Activated CD8-positive, alpha-beta T cell treated with anti-CD3 and anti-CD28 coated beads, Interleukin-2, amount 10 ng/mL, durations not matched to agents 7 days and 5 days (primary cell): ENCODE measurements around the gene HOXA7. TPM values are rescaled to one million over a fixed set of nuclear protein-coding genes. Genes with fewer than 3 reads are reported as not detected.

Source experiments
- ATAC-seq: fragments of 150-1000 bp; cut with Tn5 transposase; one replicate; pipeline ENCODE4 v1.10.0; 2021; ENCODE audit warnings: moderate library complexity
- CTCF ChIA-PET: fragments of 350-600 bp; sonication (Branson Sonifier 250); formaldehyde crosslinking; loops from one replicate; lab custom pipeline; 2021; ENCODE audit warnings: antibody characterized with exemption; lab: Charles Lee
- POLR2A ChIA-PET: fragments of 350-600 bp; sonication (Branson Sonifier 250); formaldehyde crosslinking; loops from one replicate; lab custom pipeline; 2021; ENCODE audit warnings: antibody characterized with exemption; lab: Charles Lee
- DNase-seq: peaks from one replicate; pipeline ENCODE4 v3.0.0-alpha.2; 2020
- H3K27ac Mint-ChIP-seq: one replicate; pipeline ENCODE4 v1.8.0; 2021; ENCODE audit warnings: mild to moderate bottlenecking, mixed read lengths
- H3K27me3 Mint-ChIP-seq: one replicate; pipeline ENCODE4 v1.8.0; 2021; ENCODE audit warnings: low read depth, mixed read lengths
- H3K36me3 Mint-ChIP-seq: one replicate; pipeline ENCODE4 v1.8.0; 2021; ENCODE audit warnings: low read depth, mixed read lengths
- H3K4me1 Mint-ChIP-seq: one replicate; pipeline ENCODE4 v1.8.0; 2021; ENCODE audit warnings: low read depth, mixed read lengths
- H3K4me3 Mint-ChIP-seq: one replicate; pipeline ENCODE4 v1.8.0; 2021; ENCODE audit warnings: mild to moderate bottlenecking, mixed read lengths
- H3K9me3 Mint-ChIP-seq: one replicate; pipeline ENCODE4 v1.8.0; 2022; ENCODE audit warnings: mixed read lengths; ENCODE audit not compliant: insufficient read depth
- total RNA-seq, 2 experiments: library from RNA; stranded (reverse); gene quantifications; one replicate each; pipeline ENCODE4 v1.2.3, GENCODE V29; 2021

Gene HOXA7
- total RNA-seq, 2 experiments from 2014 or later = not detected

DNA sequence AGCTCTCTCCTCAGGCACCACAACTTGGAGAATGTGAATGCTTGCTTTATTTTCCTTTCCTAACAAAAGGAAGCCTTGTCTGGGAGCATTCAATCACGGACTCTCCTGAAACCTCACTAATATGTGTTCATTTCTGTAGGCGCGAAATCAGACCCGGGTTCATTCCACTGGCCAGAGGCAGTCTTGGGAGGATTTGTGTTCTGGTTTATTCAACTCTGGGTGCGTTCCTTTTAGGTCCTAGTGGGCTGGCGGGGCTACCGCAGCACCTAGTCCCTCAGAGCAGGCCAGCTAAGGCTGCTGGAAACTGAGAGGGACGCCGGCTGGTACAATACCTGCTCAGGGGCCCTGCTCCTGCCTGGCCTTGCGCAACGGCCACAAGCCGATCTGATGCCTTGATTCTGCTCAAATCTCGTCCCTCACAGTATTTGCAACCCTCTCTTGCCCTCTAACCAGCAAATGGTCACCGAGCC is 33.4 kb downstream of the HOXA7 start:
- DNase-seq (no peak), ATAC-seq (no peak)
- peaks cover 21% of the 10 kb centered on the region for H3K27me3 Mint-ChIP-seq
- POLR2A ChIA-PET = no interaction called here
- H3K36me3 Mint-ChIP-seq = no peaks in the 10 kb centered on the region
- H3K9me3 Mint-ChIP-seq = no peaks in the 10 kb centered on the region
- H3K4me1 Mint-ChIP-seq = peaks cover 2% of the 10 kb centered on the region
- CTCF ChIA-PET = no interaction called here
- H3K4me3 Mint-ChIP-seq = no peak overlapping the region
- no peak overlapping the region for H3K27ac Mint-ChIP-seq

DNA sequence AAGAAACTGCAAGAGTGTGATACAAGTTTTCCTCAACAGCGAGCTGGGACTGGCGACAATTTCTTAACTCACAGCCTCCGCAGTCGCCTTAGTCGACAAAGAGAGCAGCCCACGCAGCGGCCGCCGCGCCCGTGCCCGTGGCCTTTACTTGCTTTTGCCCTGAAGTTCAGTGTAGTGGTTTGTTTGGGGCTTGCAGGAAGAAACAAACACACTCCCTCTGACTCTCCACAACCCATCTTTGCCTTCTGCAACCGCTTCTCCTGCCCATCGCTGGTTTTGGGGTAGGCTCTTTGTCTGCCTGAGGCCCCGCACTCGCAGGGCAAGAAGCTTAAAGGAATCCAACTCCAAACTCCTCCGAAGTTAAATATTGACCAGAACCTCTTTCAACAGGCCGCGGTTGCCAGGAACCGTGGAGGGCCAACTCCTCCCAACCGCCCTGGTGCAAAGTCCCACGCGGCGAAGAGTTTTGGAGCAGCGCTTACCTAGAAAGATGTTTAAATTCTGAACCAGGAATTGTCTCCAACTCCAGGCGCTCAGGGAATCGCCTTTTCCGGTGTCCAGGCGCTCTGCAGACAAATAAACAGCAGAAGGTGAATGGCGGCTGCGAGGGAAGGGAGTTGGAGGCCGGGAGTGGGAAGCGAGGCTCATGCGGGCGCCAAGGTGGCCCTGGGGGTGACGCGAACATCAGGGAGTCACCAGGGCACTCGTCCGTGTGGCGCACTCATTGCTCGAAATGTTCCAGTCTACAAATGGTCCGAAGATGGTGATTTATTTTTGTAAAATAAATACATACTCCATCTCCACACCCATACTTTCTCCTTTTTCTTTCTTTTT is 34.2 kb downstream of the HOXA7 start:
- no peak overlapping the region for H3K4me3 Mint-ChIP-seq
- ATAC-seq (no peak), DNase-seq (no peak)
- ChIA-PET CTCF (no interaction called here), POLR2A (interaction anchor here (1.3 kb wide), 1 partner anchor 8 kb away, joined by 3 read pairs; the partner anchor contains the start of gene HOXA4)
- H3K9me3 Mint-ChIP-seq = no peaks in the 10 kb centered on the region
- no peaks in the 10 kb centered on the region for H3K36me3 Mint-ChIP-seq
- H3K4me1 Mint-ChIP-seq = peaks cover 2% of the 10 kb centered on the region
- H3K27ac Mint-ChIP-seq = no peak overlapping the region
- peaks cover 14% of the 10 kb centered on the region for H3K27me3 Mint-ChIP-seq

DNA sequence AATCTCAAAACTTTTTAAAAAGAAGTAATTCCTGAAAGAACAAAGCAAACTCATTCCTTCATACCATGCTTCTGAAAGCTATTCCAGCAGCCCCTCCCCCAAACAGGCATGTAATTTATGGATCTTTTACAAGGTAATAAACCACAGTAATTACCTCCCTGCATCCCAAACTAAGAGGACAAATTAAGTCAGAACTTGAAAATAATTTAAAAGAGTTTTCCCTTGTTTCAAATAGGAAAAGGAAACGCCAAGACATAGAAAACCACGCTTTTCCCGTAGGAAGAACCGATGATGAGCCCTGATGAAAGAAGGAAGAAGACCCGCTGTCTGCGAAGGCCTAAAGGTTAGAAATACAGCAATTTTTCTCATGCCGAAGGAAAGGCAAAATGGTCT is 34.8 kb downstream of the HOXA7 start:
- Mint-ChIP-seq H3K9me3 (no peaks in the 10 kb centered on the region), H3K4me1 (peaks cover 2% of the 10 kb centered on the region), H3K27ac (no peak overlapping the region), H3K27me3 (peaks cover 10% of the 10 kb centered on the region), H3K36me3 (no peaks in the 10 kb centered on the region), H3K4me3 (no peak overlapping the region)
- POLR2A ChIA-PET = interaction anchor here (1.3 kb wide), 1 partner anchor 9 kb away, joined by 3 read pairs; the partner anchor contains the start of gene HOXA4
- ATAC-seq (no peak), DNase-seq (no peak)
- CTCF ChIA-PET = no interaction called here

DNA sequence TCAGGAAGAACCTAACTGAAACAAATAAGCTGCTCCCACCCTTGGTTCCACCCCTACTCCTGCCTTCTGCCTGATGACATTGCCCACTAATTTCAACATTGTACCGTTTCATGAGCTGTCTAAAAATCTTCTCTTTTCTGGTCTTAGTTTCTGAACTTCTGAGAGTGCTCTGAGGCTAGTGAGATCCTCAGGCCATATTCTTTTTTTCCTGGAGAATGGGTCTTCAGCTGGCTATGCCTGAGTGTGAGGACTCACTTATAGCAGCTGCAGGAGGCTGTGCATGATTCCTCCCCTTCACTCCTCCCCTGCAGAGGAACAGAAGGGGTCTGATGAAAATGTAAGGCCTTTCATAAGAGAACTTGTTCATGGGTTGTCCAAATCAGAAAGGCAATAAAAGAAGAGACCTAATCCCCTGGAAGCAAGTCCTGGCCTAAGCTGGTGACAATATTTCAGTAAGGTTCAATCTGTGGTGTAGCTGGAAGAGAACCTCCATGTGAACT is 37.0 kb downstream of the HOXA7 start:
- H3K9me3 Mint-ChIP-seq = no peaks in the 10 kb centered on the region
- no peaks in the 10 kb centered on the region for H3K36me3 Mint-ChIP-seq
- peaks cover 2% of the 10 kb centered on the region for H3K4me1 Mint-ChIP-seq
- CTCF ChIA-PET = interaction anchor here (0.7 kb wide), 1 partner anchor 10 kb away, joined by 3 read pairs; no protein-coding TSS in a partner anchor
- no peak for DNase-seq
- H3K4me3 Mint-ChIP-seq = no peak overlapping the region
- POLR2A ChIA-PET = interaction anchor here (0.8 kb wide), 1 partner anchor 352 kb away, joined by 3 read pairs; no protein-coding TSS in a partner anchor
- no peaks in the 10 kb centered on the region for H3K27me3 Mint-ChIP-seq
- H3K27ac Mint-ChIP-seq = no peak overlapping the region
- no peak for ATAC-seq

DNA sequence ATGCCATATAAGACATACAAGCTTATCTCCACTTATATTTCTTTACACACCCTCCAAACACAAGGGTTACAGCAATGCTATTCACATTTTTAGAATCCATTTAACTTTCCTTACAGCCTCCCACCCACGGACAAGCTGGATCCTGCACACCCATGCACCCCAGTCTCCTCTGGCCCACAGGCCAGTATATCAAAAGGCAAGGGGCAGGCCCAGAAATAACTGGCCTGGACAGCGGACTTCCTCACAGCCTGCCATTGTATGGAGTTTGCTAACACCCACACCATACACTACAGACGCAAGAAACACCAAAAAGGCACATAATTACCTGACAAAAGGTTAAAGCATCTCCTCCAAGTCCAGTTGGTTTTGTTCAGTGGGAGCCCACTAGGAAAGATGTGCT is 37.9 kb downstream of the HOXA7 start:
- Mint-ChIP-seq H3K27ac (no peak overlapping the region), H3K36me3 (no peaks in the 10 kb centered on the region), H3K9me3 (no peaks in the 10 kb centered on the region), H3K27me3 (no peaks in the 10 kb centered on the region), H3K4me1 (peaks cover 2% of the 10 kb centered on the region), H3K4me3 (no peak overlapping the region)
- DNase-seq (no peak), ATAC-seq (no peak)
- ChIA-PET POLR2A (no interaction called here), CTCF (no interaction called here)

DNA sequence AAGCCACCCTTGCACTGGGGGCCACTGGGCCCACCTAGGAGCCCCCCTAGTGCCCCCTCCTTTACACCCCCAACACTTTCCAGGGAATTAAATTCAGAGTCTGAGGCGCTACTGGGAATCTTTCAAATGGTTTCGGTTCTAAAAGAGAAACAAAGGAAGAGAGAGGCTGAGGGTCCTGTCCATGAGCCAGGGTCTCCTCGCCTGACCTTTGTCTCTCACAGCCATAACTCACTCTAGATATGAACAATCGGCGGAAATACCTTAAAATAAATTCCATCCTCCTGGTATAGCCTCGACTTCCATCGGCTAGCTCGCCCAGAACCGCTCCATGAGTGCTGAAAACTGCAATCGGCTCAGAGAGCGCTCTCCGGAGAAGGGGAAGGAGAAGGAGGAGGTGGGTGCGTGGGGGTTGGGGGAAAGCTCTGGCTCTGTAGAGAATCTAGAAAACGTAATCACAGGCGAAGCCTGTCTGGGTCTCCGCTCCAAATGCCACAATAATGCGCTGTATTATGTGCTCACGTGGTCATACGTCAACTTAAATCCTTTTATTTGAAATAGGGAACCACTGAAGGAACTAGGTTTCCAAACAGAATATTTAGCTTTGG is 38.5 kb downstream of the HOXA7 start:
- no peaks in the 10 kb centered on the region for H3K36me3 Mint-ChIP-seq
- POLR2A ChIA-PET = no interaction called here
- DNase-seq (no peak), ATAC-seq (no peak)
- H3K4me1 Mint-ChIP-seq = peaks cover 2% of the 10 kb centered on the region
- H3K27ac Mint-ChIP-seq = no peak overlapping the region
- CTCF ChIA-PET = no interaction called here
- no peaks in the 10 kb centered on the region for H3K27me3 Mint-ChIP-seq
- no peaks in the 10 kb centered on the region for H3K9me3 Mint-ChIP-seq
- no peak overlapping the region for H3K4me3 Mint-ChIP-seq

DNA sequence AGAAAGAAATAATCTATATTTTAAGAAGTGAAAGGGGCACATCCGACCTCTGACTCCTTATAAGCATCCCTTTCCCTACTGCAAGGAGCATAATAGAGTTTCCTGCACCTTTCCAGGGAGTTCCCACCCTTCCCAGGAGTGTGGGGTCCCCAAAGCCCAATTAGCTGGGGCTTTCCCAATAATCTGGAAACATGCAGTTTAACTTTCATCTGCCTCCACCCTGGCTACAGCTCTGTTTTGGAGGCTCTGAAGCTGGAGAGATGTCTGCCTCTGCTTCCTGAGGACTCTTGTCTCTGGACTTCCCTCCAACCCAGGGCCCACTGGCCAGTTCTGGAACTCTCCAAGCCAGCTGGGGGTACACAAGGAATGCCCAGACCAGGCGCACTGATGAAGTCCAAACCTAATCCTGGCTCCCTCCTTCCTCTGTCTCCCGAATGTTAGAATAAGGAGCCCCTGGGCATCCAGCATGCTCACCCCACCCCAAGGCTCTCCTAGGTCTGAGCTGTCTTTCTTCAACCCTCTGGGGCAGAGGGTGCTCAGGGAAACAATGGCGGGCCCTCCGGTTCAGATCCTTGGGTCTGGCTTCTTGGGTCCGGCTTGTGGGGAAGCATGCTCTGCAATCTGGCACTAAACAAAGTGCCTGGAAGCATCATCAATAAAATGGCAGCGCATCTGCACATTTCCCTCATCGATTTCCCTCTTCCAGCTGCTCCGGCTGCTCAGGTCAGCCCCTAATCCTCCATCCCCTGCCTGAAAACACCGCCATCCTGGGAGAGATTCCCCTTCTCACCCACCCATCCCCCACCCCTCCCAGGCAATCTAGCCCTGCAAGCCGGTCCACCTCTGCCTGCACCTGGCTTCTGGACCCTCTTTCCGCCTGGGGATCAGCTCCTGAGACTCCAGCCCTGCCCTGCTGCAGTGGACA is 39.3 kb downstream of the HOXA7 start:
- ChIA-PET CTCF (no interaction called here), POLR2A (interaction anchor here (0.6 kb wide), 1 partner anchor 36 kb away, joined by 3 read pairs; no protein-coding TSS in a partner anchor)
- no peaks in the 10 kb centered on the region for H3K9me3 Mint-ChIP-seq
- H3K27me3 Mint-ChIP-seq = no peaks in the 10 kb centered on the region
- DNase-seq (no peak), ATAC-seq (no peak)
- H3K4me1 Mint-ChIP-seq = no peaks in the 10 kb centered on the region
- H3K27ac Mint-ChIP-seq = no peak overlapping the region
- H3K36me3 Mint-ChIP-seq = no peaks in the 10 kb centered on the region
- H3K4me3 Mint-ChIP-seq = no peak overlapping the region

DNA sequence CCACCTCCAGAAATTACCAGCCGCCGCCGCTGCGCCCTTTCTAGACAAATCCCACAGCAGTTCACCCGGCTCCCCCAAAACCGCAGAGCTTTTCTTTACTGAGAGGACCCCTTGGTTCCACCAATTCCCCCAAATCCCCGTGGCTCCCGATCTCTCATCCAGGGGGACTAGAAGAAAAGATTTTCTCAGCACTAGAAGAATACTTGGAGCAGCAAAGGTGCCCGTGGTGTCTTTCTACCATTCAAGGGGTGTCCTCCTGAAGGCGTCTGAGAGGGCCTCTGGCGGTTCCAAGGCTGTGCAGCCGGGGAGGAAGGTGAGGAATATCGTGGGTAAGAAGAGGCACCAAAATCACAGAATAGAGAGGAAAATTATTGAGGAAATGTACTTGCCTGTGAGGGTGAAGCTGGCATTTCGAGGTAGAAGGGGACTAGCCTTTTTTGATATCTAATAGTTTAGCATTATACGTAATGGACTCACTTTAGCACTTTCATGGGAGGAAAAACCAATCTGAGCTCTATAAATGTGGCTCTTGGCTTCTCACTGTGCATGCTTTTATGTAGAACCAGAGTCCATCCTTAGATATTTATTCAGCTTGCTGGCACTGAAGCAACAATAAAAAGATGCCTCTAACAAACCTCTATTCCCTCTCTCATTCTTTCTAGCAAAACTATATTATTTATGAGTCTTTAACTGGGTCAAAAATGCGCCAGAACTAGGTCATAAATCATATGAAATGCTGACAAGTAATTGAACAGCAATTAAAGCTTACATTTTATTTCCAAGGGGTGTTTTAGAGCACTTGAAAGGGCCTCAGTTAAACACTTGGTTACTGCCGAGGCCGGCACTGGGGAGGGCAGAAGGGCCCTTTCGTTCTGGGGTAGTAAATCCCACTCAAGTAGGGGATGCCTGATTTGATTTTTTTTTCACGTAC is 40.2 kb downstream of the HOXA7 start:
- no peak overlapping the region for H3K27ac Mint-ChIP-seq
- H3K27me3 Mint-ChIP-seq = no peaks in the 10 kb centered on the region
- ChIA-PET CTCF (no interaction called here), POLR2A (interaction anchor here (0.6 kb wide), 1 partner anchor 35 kb away, joined by 3 read pairs; no protein-coding TSS in a partner anchor)
- H3K4me3 Mint-ChIP-seq = no peak overlapping the region
- H3K4me1 Mint-ChIP-seq = no peaks in the 10 kb centered on the region
- no peaks in the 10 kb centered on the region for H3K9me3 Mint-ChIP-seq
- DNase-seq (no peak), ATAC-seq (no peak)
- H3K36me3 Mint-ChIP-seq = no peaks in the 10 kb centered on the region

DNA sequence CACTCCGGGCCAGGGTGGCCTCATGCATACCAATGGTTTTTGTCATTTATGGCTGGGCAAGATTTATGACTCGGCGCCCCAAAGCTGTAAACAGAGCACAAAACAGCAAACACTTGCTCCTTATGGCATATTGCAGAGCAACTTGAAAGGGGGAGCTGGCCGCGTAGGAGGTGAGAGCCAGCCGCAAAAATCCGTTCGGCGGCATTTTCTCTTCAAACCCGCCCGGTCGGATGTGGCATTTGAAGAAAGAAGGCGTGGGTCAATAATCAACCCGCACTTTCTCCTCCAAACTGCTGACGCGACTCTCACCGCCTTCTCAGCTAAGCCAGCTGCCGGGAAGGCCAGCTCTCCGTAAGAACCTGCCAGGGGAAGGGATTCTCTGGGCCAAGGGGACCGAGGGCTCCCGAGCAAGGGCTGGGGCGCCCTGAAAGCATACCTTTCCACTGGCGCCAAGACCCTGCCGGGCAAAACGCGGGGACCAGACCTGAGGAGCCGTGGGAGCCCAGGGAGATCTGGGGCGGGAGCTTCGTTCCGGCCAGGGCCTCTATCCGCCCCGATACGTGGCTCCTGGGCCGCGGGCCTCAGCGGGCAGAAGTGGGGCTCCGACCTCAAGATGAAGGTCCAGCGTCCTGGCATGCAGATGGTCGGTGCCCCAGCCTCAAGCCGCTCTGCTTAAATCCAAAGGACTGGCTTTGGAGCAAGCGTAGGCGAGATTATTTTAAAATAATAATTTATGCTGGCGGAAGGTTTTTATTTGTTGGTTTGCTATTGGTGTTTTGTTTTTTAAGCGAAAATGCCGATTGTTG is 41.1 kb downstream of the HOXA7 start:
- Mint-ChIP-seq H3K4me1 (no peaks in the 10 kb centered on the region), H3K36me3 (no peaks in the 10 kb centered on the region), H3K27me3 (no peaks in the 10 kb centered on the region), H3K9me3 (no peaks in the 10 kb centered on the region), H3K4me3 (no peak overlapping the region), H3K27ac (no peak overlapping the region)
- ChIA-PET CTCF (no interaction called here), POLR2A (no interaction called here)
- no peak for DNase-seq
- ATAC-seq = no peak

DNA sequence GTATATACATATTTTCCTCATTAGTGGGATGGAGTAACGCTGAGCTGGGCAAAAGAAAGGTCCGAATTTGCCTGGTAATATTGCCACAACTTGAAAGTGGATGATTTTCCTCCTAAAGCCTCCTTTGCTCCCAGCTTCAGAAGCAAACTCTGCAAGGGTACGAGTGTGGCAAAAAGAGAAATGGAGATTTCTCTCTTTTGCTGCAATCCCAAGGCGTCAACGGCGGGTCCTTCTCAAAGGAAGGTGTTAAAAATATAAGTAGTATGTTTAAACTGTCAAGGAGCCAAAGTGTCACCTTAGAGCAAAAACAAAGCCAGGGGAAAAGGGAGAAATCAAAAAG is 41.6 kb downstream of the HOXA7 start:
- no peaks in the 10 kb centered on the region for H3K36me3 Mint-ChIP-seq
- H3K9me3 Mint-ChIP-seq = no peaks in the 10 kb centered on the region
- CTCF ChIA-PET = no interaction called here
- H3K27ac Mint-ChIP-seq = no peak overlapping the region
- POLR2A ChIA-PET = no interaction called here
- no peak overlapping the region for H3K4me3 Mint-ChIP-seq
- ATAC-seq (no peak), DNase-seq (no peak)
- no peaks in the 10 kb centered on the region for H3K27me3 Mint-ChIP-seq
- H3K4me1 Mint-ChIP-seq = no peaks in the 10 kb centered on the region
